ENCODE results near the gene TRIM45. TPM values are rescaled to one million over a fixed set of nuclear protein-coding genes. Genes with fewer than 3 reads are reported as not detected.
"Not testable (repeated sequence)": the region's sequence is repeated elsewhere in the genome, so short reads cannot be mapped to it uniquely, and the experiment has no call there.

The TRIM45 gene
- total RNA-seq, 1 experiment from 2014 or later: 0.97 TPM

DNA sequence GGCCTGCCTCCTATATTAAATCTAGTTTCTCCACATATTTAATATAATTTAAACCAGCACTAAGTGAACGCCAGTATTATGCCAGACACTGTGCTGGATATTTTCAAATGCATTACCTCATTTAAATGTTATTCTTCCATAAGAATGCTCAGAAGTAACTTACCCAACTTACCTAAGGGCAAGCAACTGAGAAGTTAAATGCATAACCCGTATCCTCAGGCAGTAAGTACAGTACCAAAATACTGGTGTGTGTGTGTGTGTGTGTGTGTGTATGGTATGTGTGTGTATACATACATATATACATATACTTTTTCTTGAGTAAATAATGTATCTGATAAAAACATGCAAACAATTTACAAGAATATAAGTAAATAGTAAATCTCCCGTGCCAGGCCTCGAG lies 9.0 kb upstream of the TRIM45 start:
- DNase-seq (ENCODE audit: low spot score): no peak

- DNase-seq (ENCODE audit: low spot score): peak; percentile 10
These were observed 7.0 kb upstream of the TRIM45 start for GRCh38 chr1:117128323-117129079.

GRCh38 chr1:117127795-117128194 lies 6.2 kb upstream of the TRIM45 start:
- no peak for DNase-seq (ENCODE audit: low spot score)

DNA sequence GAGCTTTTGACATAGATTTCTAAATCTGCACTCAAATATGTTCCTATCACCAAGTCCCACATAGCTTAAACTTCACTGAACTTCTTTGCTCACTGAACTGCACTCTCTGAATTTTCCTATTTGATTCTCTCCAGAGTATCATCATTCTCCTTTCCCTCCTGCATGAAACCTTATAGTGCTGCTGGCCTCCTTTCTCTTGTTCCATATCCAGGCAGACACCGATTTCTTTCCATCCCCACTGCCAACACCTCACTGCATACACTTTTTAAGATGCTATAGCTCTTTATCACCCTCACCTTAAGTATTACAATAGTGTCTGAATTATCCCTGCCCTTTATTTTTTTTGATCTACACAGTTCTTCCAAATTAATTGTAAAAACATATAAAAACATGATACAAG lies 3.1 kb upstream of the TRIM45 start:
- no peak for DNase-seq (ENCODE audit: low spot score)

GRCh38 chr1:117123274-117123673 lies 1.7 kb upstream of the TRIM45 start:
- DNase-seq (ENCODE audit: low spot score): no peak

- no peak for DNase-seq (ENCODE audit: low spot score)
These were observed 929 bp upstream of the TRIM45 start for GRCh38 chr1:117122330-117123025.

- DNase-seq (ENCODE audit: low spot score): peak; percentile 23
These were observed 568 bp downstream of the TRIM45 start for GRCh38 chr1:117120774-117121588.

DNA sequence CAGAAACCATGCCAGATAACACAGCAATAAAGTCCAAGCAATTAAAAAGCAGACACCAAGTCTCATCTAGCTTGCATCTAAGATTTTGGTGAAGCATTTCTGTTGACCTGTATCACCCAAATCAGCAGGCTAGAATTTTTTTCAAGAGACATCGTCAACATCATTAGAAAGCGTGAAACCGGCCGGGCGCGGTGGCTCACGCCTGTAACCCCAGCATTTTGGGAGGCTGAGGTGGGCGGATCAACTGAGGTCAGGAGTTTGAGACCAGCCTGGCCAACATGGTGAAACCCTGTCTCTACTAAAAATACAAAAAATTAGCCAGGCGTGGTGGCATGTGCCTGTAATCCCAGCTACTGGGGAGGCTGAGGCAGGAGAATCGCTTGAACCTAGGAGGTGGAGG lies 2.4 kb downstream of the TRIM45 start:
- not testable (repeated sequence) for DNase-seq (ENCODE audit: low spot score)

- no peak for DNase-seq (ENCODE audit: low spot score)
These were observed 3.4 kb downstream of the TRIM45 start for GRCh38 chr1:117118137-117118536.

GRCh38 chr1:117117697-117118096 lies 3.9 kb downstream of the TRIM45 start:
- no peak for DNase-seq (ENCODE audit: low spot score)

DNA sequence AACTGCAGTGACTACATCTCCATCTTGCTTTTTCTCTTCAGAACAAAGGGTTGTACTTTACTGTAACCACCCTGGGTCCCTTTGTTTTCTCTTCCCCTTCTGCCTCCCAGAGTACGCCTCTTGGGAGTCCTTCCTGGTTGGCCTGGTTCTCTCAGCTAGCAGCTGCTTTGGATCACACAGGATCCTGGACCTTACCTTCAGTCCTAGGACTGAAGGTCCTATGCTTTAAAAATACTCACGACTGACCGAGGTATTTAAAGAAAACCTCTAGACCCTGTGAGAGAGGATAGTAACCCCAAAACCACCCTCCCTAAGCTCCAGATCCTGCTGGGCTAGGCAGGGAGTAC lies 4.8 kb downstream of the TRIM45 start:
- DNase-seq (ENCODE audit: low spot score): no peak

DNA sequence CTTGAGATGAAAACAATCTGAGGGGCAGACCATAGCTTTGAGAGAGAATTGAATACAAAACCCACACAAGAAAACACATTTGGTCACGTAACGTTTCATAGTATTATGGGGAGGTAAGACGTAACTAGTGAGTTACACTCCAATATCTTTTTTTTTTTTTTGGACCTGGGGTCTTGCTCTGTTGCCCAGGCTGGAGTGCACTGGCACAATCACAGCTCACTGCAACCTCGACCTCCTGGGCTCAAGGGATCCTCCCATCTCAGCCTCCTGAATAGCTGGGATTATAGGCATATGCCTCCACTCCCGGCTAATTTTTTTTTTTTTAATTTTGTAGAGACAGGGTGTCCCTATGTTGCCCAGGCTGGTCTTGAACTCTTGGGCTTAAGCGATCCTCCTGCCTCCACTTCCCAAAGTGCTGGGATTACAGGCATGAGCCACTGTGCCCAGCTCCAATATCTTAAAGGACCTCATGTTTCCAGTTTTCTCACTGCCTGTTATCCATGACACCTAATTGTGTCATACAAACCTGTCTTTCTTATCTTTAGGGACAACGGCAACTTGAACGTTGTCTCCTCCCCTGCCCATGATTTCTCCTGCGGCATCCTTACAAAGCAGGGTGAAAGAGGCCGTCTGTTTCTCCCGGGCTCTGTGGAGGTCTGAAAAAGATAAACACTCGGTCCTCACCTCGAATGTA lies 5.3 kb downstream of the TRIM45 start:
- no peak for DNase-seq (ENCODE audit: low spot score)

- no peak for DNase-seq (ENCODE audit: low spot score)
These were observed 6.7 kb downstream of the TRIM45 start for GRCh38 chr1:117114877-117115276.

DNA sequence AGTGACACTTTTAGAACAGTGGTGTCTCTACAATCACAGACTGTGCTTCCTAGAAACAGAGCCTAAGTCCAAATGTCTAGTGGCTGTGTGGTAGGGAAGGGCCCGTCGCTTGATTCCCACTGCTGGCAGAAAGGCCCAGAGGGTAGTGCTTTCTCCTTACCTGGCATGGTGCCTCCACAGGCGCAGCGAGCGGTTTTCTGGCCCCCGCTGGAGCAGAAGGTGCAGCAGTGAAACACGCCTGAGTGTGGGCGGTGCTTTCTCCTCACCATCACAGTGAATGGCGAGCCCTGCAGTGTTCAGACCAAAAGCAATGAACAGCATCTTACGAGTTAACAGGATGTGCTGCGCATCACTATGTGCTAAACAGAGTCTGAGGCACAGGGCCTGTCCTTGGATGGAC lies 8.3 kb downstream of the TRIM45 start:
- no peak for DNase-seq (ENCODE audit: low spot score)

DNA sequence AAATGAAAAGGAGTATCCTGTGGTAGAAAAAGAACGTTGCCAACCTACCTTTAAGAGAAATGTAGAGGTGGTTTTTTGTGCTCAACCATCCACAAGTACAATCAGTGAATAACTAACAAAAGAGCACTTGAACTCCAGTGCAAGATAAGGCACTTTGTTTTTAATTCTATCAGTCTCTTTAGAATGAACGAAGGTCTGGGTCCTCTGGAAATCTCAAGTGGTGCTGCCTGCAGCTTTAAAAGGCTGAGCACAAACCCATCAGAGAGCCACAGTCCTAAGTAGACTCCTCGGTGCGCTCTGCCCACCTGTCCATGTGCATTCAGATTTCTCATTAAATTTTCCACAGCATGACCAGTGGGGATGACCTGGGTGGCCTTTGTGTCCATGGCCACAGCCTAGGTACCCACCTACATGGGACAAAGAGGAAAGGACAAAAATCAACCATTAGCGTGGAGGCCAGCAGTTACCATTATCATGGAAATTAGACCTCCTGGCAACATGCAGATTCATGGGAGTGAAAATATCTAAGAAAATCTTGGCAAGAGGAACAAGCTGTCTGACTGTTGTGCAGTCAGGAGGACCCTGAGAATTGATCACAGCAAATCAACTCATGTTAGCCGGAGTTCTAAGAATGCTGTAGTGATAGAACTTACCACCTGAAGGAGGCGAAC lies 9.4 kb downstream of the TRIM45 start:
- no peak for DNase-seq (ENCODE audit: low spot score)

- DNase-seq (ENCODE audit: low spot score): no peak
These were observed 10.8 kb downstream of the TRIM45 start for GRCh38 chr1:117110774-117111173.

DNA sequence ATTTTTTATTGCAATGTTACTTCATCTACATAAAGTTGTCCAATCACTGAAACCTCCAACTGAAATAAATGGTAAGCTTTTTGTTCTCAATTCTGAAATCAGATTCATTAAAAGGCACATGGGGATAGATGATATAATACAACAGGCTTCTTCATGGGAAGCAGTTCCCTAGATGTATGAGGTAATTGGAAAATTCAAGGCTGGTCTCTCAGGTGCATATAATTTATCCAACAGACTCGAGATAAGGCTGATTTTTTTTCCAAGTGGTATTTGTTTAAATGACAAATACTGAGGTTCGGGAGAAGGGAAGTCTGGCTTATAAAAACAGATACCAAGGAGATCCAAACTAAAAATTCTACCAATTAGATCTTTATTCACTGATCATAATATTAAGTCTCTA lies 14.2 kb downstream of the TRIM45 start:
- DNase-seq (ENCODE audit: low spot score): no peak

GRCh38 chr1:117106478-117106877 lies 15.1 kb downstream of the TRIM45 start:
- no peak for DNase-seq (ENCODE audit: low spot score)

DNA sequence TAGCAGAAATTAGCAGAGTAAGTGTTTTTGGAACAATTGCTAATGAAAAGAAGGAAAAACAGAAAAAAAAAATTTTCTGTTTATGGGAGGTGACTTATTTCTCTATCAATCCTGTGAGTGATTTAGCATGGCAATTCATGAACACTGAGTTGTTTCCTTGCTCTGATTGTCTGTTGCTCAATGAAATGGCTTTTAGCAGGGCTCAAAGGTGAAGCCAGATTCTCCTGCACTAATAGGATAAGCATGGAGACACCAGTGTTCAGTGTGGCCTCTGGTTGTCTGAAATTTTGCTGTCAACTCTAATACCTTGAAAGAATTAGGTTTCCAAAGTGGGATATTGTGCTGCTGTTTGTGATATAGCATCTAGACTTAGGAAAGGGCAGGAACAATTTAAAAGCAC lies 15.8 kb downstream of the TRIM45 start:
- DNase-seq (ENCODE audit: low spot score): no peak

GRCh38 chr1:117104986-117105385 lies 16.6 kb downstream of the TRIM45 start:
- DNase-seq (ENCODE audit: low spot score): no peak

GRCh38 chr1:117101858-117102257 lies 19.7 kb downstream of the TRIM45 start:
- not testable (repeated sequence) for DNase-seq (ENCODE audit: low spot score)

DNA sequence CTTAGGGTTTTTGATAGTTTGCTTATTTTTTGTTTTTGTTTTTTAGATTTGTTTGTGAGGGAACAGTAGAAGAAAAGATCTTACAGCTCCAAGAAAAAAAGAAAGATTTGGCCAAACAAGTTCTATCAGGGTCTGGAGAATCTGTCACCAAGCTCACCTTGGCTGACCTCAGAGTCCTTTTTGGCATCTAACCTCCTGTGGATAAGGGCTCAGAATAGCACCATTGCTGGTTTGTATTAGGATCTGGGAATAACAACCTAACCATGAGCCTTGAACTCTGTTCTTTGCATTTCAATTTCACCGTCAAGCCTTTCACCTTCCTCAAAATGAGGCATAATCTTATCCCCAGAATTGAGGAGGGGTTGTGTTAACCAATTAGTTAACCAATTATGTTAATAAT lies 20.2 kb downstream of the TRIM45 start:
- DNase-seq (ENCODE audit: low spot score): no peak
